DMS 273 treated with DMSO at 0.1 percent for 48 hours (cell line): ENCODE data around the gene NTNG1.
"Not testable (repeated sequence)": the region's sequence is repeated elsewhere in the genome, so short reads cannot be mapped to it uniquely, and the experiment has no call there.

Source experiments
- DNase-seq: peaks from one replicate; lab custom pipeline; 2025; lab: John Stamatoyannopoulos, UW

The NTNG1 gene

GRCh38 chr1:107145637-107146036, 4.8 kb downstream of the NTNG1 start:
- no peak for DNase-seq

- DNase-seq, result no peak
Measured at GRCh38 chr1:107147843-107148242, 7.0 kb downstream of the NTNG1 start.

- no peak for DNase-seq
Measured at GRCh38 chr1:107149946-107150345, 9.1 kb downstream of the NTNG1 start.

GRCh38 chr1:107151295-107151694, 10.5 kb downstream of the NTNG1 start:
- DNase-seq, result no peak

- no peak for DNase-seq
Measured at GRCh38 chr1:107152395-107152794, 11.6 kb downstream of the NTNG1 start.

- DNase-seq, result no peak
Measured at GRCh38 chr1:107153014-107153413, 12.2 kb downstream of the NTNG1 start.

- no peak for DNase-seq
Measured at GRCh38 chr1:107158496-107158895, 17.7 kb downstream of the NTNG1 start.

GRCh38 chr1:107158991-107159390, 18.2 kb downstream of the NTNG1 start:
- no peak for DNase-seq

GRCh38 chr1:107162745-107163144, 21.9 kb downstream of the NTNG1 start:
- no peak for DNase-seq

- DNase-seq, result not testable (repeated sequence)
Measured at GRCh38 chr1:107164901-107165300, 24.1 kb downstream of the NTNG1 start.

- no peak for DNase-seq
Measured at GRCh38 chr1:107169615-107170014, 28.8 kb downstream of the NTNG1 start.

GRCh38 chr1:107171333-107171732, 30.5 kb downstream of the NTNG1 start:
- DNase-seq, result no peak

GRCh38 chr1:107172450-107173170, 31.8 kb downstream of the NTNG1 start:
- DNase-seq, result no peak

- DNase-seq, result no peak
Measured at GRCh38 chr1:107175102-107175909, 34.5 kb downstream of the NTNG1 start.

- no peak for DNase-seq
Measured at GRCh38 chr1:107181253-107181969, 40.6 kb downstream of the NTNG1 start.

GRCh38 chr1:107183011-107183410, 42.2 kb downstream of the NTNG1 start:
- DNase-seq, result no peak

- DNase-seq, result no peak
Measured at GRCh38 chr1:107184888-107185287, 44.0 kb downstream of the NTNG1 start.

- no peak for DNase-seq
Measured at GRCh38 chr1:107187399-107187798, 46.6 kb downstream of the NTNG1 start.

- DNase-seq, result no peak
Measured at GRCh38 chr1:107188160-107188559, 47.3 kb downstream of the NTNG1 start.

- DNase-seq, result no peak
Measured at GRCh38 chr1:107194380-107194779, 53.5 kb downstream of the NTNG1 start.

GRCh38 chr1:107195476-107195875, 54.6 kb downstream of the NTNG1 start:
- DNase-seq, result no peak

GRCh38 chr1:107196973-107197562, 56.2 kb downstream of the NTNG1 start:
- no peak for DNase-seq
